Stimulated activated naive CD8-positive, alpha-beta T cell treated with anti-CD3 and anti-CD28 coated beads, Interleukin-15, Interleukin-2, amounts not matched to agents 100 ng/mL and 50 ng/mL, for 24 hours (primary cell): ENCODE results near the gene AP2B1.

ENCODE experiments used
- H3K27ac Mint-ChIP-seq: one replicate; pipeline ENCODE4 v1.8.0; 2021; ENCODE audit warnings: mild to moderate bottlenecking, mixed read lengths
- H3K27me3 Mint-ChIP-seq: one replicate; pipeline ENCODE4 v1.8.0; 2021; ENCODE audit warnings: mixed read lengths
- H3K36me3 Mint-ChIP-seq: one replicate; pipeline ENCODE4 v1.8.0; 2021; ENCODE audit warnings: low read depth, mixed read lengths
- H3K4me1 Mint-ChIP-seq: one replicate; pipeline ENCODE4 v1.8.0; 2021; ENCODE audit warnings: low read depth, mixed read lengths
- H3K4me3 Mint-ChIP-seq: one replicate; pipeline ENCODE4 v1.8.0; 2021; ENCODE audit warnings: mild to moderate bottlenecking, mixed read lengths
- H3K9me3 Mint-ChIP-seq: one replicate; pipeline ENCODE4 v1.8.0; 2021; ENCODE audit warnings: mixed read lengths

Gene AP2B1

DNA sequence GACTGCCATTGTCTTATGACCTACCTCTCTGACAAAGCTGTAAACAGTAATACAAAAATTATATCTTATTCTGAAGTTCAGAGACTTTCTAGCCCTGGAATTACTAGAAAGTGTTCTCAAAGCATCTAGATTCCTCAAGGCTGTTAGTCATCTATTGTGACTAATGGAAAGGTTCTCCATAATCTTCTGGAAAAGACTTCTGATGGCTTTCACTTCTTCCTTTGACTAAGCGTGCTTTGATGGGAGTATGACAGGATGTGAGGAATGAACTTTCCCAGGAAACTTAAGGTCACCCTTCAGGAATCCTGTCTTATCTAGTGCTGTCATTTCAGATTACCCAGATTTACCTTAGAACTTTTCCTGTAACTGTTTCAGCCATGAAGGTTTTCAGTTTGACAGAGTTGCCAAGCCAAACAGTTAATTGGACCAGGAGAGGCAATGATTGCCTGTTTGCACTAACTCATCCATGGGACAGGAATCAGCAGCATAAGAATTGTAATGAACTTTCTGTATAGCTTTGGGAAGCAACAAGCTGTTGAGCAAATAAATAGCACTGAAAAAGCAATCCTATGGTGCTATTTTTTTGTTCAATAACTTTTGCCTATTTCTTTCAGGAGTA, 43.5 kb downstream of the AP2B1 start:
- Mint-ChIP-seq H3K4me1 (peaks cover 12% of the 10 kb centered on the region), H3K27me3 (no peaks in the 10 kb centered on the region), H3K36me3 (peaks cover 63% of the 10 kb centered on the region), H3K9me3 (no peaks in the 10 kb centered on the region), H3K4me3 (no peak overlapping the region), H3K27ac (no peak overlapping the region)

DNA sequence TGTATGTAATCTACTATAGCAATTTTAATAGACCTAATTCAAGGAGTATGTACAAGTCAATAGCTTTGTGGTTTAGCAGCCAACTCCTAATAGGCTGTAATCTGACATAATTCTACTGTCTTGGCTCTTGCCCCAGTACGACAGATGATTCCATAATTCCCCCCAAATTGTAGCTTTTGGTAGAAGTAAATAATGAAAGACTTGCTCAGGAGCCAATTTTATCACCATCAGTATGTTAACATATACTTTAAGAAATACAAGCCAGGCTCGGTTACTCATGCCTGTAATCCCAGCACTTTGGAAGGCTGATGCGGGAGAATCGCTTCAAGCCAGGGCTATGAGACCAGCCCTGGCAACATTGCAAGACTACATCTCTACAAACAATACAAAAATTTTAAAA, 53.9 kb downstream of the AP2B1 start:
- no peak overlapping the region for H3K27ac Mint-ChIP-seq
- no peak overlapping the region for H3K4me3 Mint-ChIP-seq
- peaks cover 49% of the 10 kb centered on the region for H3K36me3 Mint-ChIP-seq
- no peaks in the 10 kb centered on the region for H3K27me3 Mint-ChIP-seq
- no peaks in the 10 kb centered on the region for H3K9me3 Mint-ChIP-seq
- H3K4me1 Mint-ChIP-seq: no peaks in the 10 kb centered on the region

DNA sequence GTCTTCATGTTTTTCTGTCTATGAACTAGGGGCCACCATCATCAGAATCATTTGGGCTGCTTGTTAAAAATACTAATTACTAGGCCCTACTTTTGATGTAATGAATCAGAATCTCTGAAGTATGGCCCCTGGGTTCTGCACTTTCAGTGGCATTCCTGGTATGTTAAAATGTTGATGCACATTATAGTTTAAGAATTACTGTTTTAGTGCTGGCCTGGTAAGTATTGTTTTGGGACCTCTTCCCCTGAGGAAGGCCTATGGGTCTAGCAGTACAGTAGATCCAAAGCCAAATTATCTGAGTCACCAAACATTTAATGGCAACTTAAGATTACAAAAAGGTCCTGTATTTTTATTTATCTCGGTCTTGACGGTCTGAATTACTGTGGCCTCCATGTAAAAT, 58.8 kb downstream of the AP2B1 start:
- no peaks in the 10 kb centered on the region for H3K9me3 Mint-ChIP-seq
- H3K27me3 Mint-ChIP-seq: no peaks in the 10 kb centered on the region
- no peaks in the 10 kb centered on the region for H3K4me1 Mint-ChIP-seq
- no peak overlapping the region for H3K4me3 Mint-ChIP-seq
- H3K27ac Mint-ChIP-seq: no peak overlapping the region
- peaks cover 54% of the 10 kb centered on the region for H3K36me3 Mint-ChIP-seq

DNA sequence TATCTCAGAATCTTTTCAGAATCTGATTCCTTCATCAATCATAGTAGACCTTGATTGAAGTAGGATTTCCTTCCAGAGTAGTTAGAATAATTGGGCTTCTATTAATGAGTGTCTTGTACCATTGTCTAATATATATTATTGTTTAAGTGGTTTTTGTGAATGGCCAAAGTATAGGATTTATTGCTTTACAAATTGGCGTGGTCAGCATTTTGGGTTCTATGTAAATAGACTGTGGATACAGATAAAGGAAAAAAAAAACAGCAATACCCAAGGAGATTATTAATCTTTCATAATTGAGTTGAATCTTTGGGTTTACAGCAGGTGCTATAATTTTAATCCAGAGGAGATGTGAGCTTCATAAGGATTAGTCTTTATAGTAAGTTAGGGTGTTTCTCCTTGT, 64.3 kb downstream of the AP2B1 start:
- H3K27me3 Mint-ChIP-seq: no peaks in the 10 kb centered on the region
- no peak overlapping the region for H3K27ac Mint-ChIP-seq
- H3K4me3 Mint-ChIP-seq: no peak overlapping the region
- H3K9me3 Mint-ChIP-seq: no peaks in the 10 kb centered on the region
- H3K4me1 Mint-ChIP-seq: no peaks in the 10 kb centered on the region
- peaks cover 49% of the 10 kb centered on the region for H3K36me3 Mint-ChIP-seq

DNA sequence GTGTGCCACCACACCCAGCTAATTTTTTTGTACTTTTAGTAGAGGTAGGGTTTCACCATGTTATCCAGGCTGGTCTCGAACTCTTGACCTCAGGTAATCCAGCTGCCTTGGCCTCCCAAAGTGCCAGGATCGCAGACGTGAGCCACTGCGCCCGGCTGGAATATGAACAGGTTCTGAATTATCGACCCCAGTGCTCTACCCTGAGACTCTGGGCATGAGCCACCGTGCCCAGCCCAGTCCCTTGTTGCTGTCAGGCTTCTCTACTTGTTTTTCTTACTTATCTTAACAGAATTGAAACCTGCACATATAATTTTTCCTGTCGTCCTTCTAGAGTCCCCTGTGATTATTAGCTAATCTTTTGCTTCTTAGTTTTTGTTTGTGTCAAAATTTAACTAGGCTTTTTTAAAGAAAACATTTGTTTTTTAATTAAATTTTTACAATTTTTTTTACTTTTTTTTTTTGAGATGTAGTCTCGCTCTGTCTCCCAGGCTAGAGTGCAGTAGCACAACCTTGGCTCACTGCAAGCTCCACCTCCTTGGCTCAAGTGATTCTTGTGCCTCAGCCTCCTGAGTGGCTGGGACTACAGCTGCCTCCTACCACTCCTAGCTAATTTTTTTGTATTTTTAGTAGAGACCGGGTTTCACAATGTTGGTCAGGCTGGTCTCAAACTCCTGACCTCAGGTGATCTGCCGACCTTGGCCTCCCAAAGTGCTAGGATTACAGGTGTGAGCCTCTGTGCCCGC, 66.7 kb downstream of the AP2B1 start:
- H3K9me3 Mint-ChIP-seq: no peaks in the 10 kb centered on the region
- no peaks in the 10 kb centered on the region for H3K27me3 Mint-ChIP-seq
- H3K4me3 Mint-ChIP-seq: no peak overlapping the region
- no peaks in the 10 kb centered on the region for H3K4me1 Mint-ChIP-seq
- no peak overlapping the region for H3K27ac Mint-ChIP-seq
- H3K36me3 Mint-ChIP-seq: peaks cover 50% of the 10 kb centered on the region

DNA sequence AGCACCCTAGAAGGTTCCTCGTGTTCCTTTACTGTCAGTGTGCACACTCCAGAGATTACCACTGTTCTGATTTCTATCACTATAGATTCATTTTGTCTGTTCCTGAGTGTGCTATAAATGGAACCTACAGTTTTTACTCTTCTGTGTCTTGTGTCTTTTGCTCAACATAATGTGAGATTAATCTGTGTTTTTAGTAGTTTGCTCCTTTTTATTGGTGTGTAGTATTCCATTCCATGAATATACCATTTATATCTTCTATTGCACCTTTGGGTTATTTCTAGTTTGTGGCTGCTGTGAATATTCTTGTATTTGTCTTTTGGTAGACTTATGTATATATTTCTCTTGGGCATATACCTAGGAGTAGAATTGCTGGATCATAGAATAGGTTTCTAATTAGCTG, 68.2 kb downstream of the AP2B1 start:
- Mint-ChIP-seq H3K27ac (no peak overlapping the region), H3K27me3 (no peaks in the 10 kb centered on the region), H3K4me3 (no peak overlapping the region), H3K9me3 (no peaks in the 10 kb centered on the region), H3K36me3 (peaks cover 55% of the 10 kb centered on the region), H3K4me1 (no peaks in the 10 kb centered on the region)

DNA sequence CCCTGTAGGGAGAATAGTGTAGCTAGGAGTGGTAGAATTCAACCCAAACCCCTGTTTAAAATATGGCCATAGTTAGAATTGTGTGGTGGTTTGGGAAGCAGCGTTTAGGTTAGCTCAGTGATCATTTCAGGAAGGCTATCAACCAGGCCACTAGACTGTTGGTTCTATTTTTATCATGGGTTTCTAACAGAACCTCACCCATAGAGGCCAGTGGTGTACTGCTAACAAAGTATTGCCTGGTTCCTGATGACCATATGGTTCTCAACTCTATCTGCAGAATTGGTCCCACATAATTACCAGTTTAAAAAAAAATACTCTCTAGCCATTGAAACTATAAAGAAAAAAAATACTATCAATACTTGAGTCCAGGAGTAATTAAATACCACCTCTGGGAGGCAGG, 73.8 kb downstream of the AP2B1 start:
- no peak overlapping the region for H3K4me3 Mint-ChIP-seq
- H3K9me3 Mint-ChIP-seq: no peaks in the 10 kb centered on the region
- no peaks in the 10 kb centered on the region for H3K27me3 Mint-ChIP-seq
- H3K27ac Mint-ChIP-seq: no peak overlapping the region
- no peaks in the 10 kb centered on the region for H3K4me1 Mint-ChIP-seq
- peaks cover 65% of the 10 kb centered on the region for H3K36me3 Mint-ChIP-seq

DNA sequence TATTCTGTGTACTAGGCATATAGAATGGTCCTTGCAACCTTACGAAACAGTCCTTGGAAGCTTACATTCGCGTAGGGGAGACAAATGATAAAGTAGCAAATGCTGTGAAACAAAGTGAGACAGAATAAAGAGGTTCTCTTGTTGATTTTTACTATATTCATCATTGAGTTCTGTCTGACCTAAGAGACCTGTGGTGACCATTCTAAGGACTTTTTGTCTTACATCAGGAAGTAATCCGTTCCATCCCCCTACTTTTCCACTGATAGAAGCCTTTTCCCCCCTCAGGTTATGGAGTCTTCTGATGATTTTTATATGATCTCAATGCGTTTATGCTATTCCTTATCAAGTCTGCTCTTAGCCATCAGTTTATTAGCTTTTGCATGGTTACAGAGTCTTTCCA, 77.6 kb downstream of the AP2B1 start:
- Mint-ChIP-seq H3K4me3 (no peak overlapping the region), H3K27me3 (no peaks in the 10 kb centered on the region), H3K36me3 (peaks cover 67% of the 10 kb centered on the region), H3K9me3 (no peaks in the 10 kb centered on the region), H3K27ac (no peak overlapping the region), H3K4me1 (no peaks in the 10 kb centered on the region)

DNA sequence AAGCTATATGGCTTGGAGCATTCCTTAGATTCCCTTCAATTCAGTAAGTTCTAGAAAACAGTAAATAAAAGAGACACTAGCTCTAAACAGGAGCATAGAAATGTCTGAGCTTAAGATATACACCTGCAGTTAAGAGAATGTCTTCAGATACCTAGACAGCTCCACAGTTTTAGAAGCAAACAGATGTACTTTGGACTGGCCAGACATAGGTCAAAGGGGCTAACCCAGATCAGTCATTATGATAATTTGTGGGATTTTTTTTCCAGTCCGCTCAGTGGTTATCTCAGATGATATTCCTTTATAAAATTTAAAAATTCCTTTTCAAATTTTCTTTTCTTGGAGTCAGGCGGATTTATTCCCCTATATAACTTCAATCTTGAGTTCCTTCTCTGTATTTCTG, 78.5 kb downstream of the AP2B1 start:
- Mint-ChIP-seq H3K27me3 (no peaks in the 10 kb centered on the region), H3K27ac (no peak overlapping the region), H3K4me1 (no peaks in the 10 kb centered on the region), H3K9me3 (no peaks in the 10 kb centered on the region), H3K36me3 (peaks cover 71% of the 10 kb centered on the region), H3K4me3 (no peak overlapping the region)

DNA sequence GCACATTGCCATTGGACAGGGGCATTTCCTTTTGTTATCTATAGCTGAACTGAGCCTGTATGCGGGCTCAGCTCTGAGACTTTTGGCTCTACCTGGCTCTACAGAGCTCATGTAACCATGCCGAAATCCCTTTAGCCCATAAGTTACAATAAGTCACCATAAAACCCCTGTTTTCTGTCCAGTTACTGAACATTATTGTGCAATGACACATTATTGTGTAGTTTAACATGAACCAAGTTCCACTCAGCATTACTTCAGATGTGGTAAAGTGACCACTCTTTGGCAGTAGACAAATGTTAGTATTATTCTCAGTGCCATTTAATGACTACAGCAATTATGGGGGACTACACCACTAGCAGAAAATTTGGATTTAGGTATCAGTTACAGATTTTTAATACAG, 78.9 kb downstream of the AP2B1 start:
- no peak overlapping the region for H3K27ac Mint-ChIP-seq
- H3K27me3 Mint-ChIP-seq: no peaks in the 10 kb centered on the region
- no peak overlapping the region for H3K4me3 Mint-ChIP-seq
- no peaks in the 10 kb centered on the region for H3K9me3 Mint-ChIP-seq
- H3K36me3 Mint-ChIP-seq: peaks cover 71% of the 10 kb centered on the region
- H3K4me1 Mint-ChIP-seq: no peaks in the 10 kb centered on the region

DNA sequence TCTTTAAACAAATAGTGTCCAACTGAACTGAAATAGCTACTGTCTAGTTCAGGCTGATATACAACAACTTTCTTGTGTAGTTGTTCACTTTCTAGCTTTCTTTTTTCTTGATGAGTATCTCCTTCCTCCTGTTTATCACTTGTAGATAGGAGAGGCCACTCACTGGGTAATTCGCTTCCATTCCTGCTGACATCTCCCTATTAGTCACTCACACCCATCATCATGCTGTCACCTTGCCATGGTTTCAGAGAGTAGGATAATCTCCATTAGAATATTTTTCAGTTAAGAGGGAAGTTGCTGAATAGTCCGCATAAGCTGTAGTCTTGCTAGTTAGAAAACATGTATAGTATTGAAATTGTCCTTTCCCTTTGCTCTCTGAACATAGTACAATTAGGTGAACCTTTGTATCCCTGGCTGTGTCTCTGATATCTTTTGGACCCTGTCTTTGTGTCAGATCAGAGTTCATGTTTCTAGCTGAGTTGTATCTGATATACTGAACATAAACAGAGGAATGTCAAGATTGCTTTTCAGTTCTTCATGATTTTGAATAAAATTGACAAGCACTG, 79.9 kb downstream of the AP2B1 start:
- Mint-ChIP-seq H3K27ac (no peak overlapping the region), H3K4me3 (no peak overlapping the region), H3K4me1 (no peaks in the 10 kb centered on the region), H3K9me3 (no peaks in the 10 kb centered on the region), H3K36me3 (peaks cover 71% of the 10 kb centered on the region), H3K27me3 (no peaks in the 10 kb centered on the region)

DNA sequence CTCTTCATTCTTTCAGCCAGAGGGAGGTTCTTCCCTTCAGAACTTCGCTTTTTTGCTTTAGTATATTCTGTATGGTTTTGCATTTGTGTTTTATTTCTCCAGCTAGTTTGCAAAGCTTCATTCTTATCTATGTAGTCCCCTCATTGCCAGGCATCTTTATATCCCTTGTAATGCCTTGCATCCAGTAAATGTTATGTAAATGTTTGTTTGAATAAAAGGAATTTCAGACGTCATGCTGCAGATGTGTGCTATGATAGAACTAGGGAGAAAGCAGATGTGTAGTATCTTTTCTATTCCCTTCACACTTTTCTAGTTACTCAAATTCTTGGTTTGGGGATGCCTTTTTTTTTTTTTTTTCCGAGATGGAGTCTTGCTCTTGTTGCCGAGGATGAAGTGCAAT, 81.7 kb downstream of the AP2B1 start:
- H3K27me3 Mint-ChIP-seq: no peaks in the 10 kb centered on the region

DNA sequence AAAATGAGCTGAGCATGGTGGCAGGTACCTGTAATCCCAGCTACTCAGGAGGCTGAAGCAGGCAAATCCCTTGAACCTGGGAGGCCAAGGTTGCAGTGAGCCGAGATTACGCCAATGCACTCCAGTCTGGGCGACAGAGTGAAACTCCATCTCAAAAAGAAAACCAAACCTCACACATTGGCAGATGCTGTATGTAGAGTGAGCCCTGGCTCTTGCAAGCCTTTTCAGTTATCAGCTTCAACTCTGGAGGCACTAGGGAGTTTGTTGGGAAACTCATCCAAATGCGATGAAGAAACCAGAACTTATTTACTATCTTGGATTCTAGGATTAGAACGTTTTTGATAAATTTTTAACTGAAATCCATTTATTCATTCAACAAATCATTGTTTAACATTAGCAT, 87.4 kb downstream of the AP2B1 start:
- Mint-ChIP-seq H3K36me3 (peaks cover 75% of the 10 kb centered on the region), H3K4me1 (peaks cover 9% of the 10 kb centered on the region), H3K27me3 (no peaks in the 10 kb centered on the region), H3K27ac (no peak overlapping the region), H3K9me3 (no peaks in the 10 kb centered on the region), H3K4me3 (no peak overlapping the region)

More for the DNA sequence above, 81.7 kb downstream of the AP2B1 start:
- no peak overlapping the region for H3K27ac Mint-ChIP-seq
- H3K4me1 Mint-ChIP-seq: no peaks in the 10 kb centered on the region
- no peak overlapping the region for H3K4me3 Mint-ChIP-seq
- H3K36me3 Mint-ChIP-seq: peaks cover 69% of the 10 kb centered on the region
- H3K9me3 Mint-ChIP-seq: no peaks in the 10 kb centered on the region

DNA sequence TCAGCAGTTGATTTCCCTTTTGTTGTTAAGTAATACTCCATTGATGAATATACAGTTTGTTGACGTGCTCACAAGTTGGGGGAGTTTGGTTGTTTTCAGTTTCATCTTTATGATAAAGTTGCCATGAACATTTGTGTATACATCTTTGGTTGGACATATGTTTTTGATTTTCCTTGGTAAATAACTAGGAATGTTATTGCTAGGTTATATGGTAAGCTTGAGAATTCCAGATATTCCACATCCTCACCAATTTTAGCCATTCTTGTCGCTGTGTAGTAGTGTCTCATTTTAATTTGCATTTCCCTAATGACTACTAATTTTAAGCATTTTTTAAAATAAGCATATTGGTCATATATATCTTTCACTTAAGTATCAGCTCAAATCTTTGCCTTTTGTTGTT, 89.3 kb downstream of the AP2B1 start:
- Mint-ChIP-seq H3K4me3 (no peak overlapping the region), H3K27me3 (no peaks in the 10 kb centered on the region), H3K4me1 (peaks cover 9% of the 10 kb centered on the region), H3K36me3 (peaks cover 69% of the 10 kb centered on the region), H3K9me3 (no peaks in the 10 kb centered on the region), H3K27ac (no peak overlapping the region)

DNA sequence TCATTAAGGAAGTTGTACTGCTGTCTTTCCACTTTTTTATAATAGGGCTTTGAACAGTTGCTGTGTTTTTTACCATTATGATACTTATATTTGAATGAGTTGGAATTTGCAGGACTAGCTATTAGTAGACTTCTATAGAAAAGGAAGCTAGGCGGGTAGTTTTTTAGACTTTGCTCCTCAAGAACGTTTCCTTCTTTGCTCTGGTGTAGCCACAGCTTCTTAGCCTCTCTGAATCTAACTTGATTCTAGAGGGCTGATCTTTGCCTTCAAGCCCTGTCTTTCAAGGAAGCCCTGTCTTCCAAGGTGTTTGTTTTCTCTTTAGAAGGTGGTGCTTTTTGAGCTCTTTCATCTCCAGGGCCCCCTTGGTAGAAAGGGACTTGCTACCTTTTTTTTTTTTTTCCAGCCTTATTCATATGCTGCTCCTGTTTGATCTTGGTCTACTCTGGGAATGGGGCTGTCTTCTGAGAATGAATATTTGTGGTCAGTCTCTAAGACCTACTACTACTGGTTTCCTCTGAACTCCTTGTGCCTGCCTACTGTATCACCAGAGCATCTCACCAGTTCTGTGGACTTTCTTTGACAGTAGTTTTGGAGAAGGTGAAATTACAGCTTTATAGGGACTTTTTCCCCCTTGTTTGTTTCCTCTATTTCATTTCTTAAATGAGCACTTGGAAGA, 92.0 kb downstream of the AP2B1 start:
- no peak overlapping the region for H3K27ac Mint-ChIP-seq
- peaks cover 65% of the 10 kb centered on the region for H3K36me3 Mint-ChIP-seq
- H3K4me1 Mint-ChIP-seq: peaks cover 9% of the 10 kb centered on the region
- H3K4me3 Mint-ChIP-seq: no peak overlapping the region
- H3K27me3 Mint-ChIP-seq: no peaks in the 10 kb centered on the region
- H3K9me3 Mint-ChIP-seq: no peaks in the 10 kb centered on the region
